HG03457 (cell line): ENCODE results near the gene URB1.

ENCODE experiments used
- ATAC-seq: cut with Tn5 transposase; IDR thresholded peaks from one replicate; pipeline ENCODE4 v1.9.1; 2021; ENCODE audit warnings: moderate number of reproducible peaks; ENCODE audit not compliant: unreplicated experiment

URB1 gene

GRCh38 chr21:32346951-32347350 lies 45.9 kb downstream of the URB1 start:
- ATAC-seq, result no peak

DNA sequence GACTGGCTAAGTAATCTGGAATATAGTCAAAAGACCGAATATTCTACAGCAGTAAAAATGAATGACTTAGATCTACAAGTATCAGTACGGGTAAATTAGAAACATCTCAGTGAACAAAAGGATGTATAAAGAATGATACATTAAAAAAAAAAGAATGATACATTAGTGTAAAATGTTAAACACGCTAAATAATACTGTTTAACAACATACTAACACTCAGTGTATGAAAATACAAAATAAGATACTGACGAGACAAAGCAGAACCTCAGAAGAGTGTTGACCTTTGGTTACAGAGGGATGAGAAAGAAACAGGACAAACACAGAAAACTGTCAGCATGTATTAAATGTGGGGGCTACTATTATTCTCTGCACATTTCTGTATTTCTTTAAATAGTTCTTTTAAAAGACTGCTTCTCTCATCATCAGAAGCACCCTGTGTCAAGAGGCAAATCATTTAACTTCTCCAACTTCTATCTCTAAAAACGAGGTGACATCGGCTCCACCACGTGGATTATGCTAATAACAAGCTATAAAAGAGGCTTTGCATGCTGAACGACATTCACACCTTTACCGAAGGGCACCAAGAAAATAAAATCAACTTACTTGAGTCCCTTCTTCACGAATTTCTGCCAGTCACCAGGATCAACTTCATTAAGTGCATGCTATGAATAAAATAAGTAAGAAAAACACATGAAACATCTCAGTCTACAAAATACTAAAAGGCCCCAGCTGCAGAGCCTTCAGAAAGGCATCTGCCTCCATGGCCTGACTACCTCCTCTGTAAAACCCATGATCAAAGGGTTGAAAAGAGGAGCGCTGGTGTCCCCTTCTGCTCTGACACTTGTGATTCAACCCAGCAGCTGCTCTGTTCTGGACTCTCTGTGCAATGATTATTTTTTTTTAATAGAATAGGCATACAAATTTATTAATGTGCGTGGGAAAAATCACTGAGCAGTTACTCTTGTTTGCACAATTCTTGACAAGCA lies 51.7 kb downstream of the URB1 start:
- ATAC-seq, result no peak

DNA sequence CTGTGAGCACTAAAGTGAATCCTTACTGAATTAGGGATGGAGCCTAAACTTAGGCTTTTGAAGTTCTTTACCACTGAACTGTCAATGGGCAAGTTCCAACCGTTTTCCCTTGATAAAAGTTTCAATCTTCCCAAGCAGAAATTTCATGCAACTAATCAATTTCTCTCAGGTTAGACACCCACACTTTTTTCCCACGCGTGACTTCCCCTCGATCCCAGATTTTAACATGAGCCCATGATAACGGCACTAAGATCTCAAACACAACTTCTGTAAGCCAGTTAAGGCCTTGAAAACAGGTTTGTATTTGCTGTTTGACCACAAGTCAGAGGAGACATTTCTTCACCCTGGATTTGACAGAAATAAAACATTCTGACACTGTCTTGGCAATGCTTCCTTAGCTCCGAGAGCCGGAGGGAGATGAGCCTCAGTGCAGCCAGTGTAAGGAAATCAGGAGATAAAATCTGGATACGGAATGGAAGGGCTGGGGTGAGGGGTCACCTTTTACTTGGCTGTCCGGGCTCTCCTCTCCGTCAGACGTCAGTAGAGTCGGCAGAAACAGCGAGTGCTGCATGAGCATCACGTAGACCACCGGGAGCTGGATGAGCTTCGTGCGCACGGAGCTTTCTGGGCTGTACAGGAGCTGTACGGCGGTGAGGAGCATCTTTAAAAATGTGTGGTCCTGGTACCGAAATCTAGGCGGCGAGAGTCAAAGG lies 54.4 kb downstream of the URB1 start:
- no peak for ATAC-seq

DNA sequence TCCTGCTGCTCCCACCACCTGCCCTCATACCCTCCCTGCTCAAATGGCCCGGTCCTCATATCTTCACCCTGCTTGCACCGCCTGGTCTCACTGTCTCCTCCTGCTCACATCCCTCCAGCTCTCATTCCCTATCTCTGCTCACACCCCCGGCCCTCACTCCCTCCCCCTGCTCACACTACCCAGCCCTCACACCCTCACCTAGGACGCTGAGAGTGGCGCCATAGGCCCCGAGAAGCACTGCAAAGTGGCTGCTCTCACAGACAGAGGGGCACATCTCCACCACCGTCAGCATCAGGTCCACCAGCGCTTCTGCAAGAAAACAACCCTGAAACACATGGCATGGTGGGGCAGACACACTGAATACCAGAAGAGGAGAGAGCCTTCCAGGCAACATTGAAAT lies 55.6 kb downstream of the URB1 start:
- ATAC-seq, result no peak

DNA sequence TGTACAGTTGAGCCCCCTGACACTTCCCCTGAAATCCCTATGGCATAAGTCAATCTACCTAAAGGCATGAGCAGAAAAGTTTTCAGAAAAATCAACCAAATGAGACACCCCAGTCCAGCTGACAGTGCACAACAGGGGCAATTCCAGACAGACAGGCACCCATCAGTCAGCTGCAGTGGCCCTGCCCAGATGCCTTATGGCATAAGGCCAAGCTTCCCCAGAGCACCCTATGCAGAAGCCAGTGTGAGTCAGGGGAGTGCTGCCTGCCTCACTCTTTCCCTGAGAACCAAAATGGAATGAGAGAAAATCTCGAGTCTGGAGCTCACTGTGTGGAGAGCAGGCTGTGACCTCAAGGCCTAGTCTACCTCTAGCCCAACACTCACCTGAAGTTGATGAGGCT lies 56.1 kb downstream of the URB1 start:
- ATAC-seq, result no peak

DNA sequence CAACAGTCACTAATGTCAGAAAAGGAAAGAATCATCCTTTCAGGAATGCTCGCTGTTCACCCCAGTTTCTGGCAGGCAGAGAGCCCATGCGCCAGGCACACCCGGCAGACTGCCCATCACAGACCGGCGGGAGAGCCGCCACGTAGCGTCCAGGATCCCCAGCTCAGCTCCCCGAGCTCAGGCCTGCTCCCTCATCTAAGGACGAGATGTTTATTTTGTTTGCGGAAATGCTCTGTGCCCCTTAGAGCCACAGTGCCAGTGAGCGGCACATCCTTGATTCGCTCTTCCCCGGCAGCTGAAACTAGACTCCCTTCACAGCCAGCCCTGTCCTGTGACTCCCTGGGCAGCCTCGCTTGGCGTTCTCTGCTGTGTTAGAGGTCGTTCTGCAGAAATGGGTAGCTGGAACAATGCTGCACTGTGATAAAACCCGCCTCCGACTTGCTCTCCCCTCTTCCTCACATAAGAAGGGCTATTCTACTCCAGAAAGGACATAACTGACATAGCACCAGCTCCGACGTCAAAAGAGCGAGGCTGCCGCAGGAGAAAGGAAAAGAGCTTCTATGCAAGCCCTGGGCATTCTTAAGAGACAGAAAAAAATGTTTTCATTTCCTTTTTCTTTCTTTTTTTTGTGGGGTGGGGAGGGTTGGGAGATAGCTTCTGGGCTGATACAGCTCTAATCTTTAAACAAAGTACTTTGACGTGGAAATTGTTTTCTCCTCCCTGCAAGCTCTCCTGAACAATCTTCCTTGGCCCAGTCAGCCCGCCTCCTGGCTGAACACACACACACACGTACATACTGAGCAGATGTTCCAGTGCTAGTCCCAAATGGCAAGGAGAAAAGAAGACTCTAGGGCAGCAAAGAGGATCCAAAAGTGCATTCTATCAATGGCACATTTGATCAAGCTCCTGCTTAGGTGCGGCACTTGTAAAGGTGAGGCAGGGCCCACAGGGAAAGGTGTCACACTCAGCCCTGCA lies 56.9 kb downstream of the URB1 start:
- ATAC-seq, result no peak

DNA sequence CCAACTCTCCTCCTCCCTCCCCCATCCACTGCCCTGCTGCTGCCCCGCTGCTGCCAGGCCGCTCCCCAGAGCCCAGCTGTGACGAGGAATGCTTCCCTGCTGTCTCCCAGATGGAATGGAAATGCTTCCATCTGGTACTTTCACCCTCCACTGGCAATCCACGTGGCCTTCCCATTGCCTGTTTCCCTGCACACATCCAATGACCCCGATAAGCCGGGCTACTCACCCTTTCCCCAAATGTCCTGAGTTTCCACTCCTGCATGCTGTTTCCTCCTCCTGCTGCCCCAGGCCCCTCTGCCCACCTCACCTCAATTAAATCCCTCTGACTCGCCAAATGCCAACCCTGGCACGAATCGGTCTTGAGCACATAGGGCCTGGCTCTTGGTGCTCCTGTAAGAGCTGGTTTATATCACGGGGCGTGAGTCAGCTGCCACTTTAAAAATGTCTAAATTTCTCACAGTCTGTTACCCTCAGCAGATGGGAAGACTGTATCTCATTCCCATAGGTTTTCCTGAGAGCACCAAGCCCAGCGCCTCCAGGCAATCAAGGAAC lies 57.8 kb downstream of the URB1 start:
- no peak for ATAC-seq

DNA sequence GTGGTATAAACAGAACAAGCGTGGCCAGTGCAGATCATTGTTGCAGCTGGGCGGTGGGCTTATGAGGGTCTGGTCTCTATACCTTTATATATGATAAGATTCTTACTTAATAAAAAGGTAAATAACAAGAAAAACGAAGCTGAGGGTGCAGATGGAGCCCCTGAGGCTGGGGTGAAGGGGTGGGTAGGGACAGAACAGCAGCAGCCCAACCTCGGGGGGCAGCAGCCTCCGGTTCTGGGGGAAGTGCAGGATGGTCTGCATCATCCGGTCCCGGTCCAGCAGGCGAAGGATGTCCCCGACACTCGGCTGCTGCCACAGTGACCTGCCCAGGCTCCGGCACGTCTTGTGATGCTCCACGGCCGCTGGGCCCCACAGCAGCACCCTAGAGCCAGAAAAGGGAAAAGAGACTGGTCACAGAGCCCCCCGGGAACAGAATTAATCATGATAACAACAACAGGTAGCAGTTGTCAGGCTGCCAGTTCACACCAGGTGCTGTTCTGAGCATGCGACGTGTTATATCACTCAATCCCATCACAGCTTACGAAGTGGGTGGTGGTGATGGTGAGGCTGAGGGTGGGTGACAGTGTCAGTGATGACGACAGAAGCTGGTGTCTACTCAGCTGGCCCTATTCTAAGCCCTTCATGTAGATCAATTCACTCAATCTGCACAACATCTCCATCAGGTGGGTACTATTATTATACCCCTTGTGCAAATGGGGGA lies 58.7 kb downstream of the URB1 start:
- ATAC-seq, result no peak

DNA sequence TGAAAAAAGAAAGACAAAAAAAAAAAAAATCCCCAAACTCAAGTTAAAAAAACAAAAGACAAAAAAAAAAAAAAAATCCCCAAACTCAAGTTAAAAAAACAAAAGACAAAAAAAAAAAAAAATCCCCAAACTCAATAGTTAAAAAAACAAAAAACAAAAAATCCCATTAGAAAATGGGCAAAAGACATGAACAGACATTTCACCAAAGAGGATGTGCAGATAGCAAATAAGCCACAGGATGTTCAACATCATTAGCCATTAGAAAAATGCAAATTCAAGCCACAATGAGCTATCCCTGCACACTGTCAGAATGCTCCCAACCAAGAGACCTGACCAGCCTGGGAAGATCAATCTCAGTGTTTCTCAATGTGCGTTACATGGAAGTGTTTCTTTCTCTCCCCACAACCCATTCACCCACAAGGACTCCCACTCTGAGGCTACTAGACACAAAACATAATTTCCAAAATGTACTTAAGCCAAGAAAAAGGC lies 60.3 kb downstream of the URB1 start:
- no peak for ATAC-seq

DNA sequence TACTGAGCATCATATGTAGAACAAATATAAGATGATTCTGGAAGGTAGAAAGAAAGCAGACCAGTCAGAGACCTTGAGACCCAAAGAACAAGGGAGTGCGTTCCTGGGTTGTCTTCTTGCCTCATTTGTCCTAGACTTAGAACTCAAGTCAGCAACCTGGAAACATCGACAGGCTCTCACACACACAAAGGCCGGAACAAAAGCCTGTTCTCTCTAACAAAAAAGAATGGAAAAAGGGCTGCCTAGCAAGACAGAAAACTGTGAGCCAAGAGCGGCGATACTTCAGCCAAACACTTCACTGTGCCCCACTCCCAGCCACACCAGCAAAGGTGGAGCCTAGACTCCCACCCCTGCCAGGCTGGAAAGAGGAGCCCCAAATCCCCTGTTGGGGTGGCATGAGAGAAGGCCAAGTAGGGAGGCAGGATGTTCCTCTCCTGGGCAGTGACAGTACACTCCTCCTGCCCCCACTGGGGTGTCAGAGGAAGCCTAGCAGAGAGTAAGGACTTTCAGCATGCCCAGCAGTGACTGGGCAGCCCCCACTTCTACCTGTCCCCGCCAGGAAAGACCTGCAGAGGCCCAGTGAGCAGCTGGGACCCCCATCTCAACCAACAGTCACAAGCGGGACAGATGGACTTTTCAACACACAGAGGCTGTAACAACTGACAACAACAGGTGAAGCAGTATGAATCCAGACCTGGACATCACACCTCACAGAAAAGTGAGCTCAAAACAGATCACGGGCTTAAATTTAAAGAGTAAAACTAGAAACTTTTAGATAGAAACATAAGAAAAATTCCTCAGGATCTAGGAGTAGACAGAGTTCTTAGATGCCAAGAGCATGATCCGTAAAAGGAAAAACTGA lies 61.1 kb downstream of the URB1 start:
- no peak for ATAC-seq

DNA sequence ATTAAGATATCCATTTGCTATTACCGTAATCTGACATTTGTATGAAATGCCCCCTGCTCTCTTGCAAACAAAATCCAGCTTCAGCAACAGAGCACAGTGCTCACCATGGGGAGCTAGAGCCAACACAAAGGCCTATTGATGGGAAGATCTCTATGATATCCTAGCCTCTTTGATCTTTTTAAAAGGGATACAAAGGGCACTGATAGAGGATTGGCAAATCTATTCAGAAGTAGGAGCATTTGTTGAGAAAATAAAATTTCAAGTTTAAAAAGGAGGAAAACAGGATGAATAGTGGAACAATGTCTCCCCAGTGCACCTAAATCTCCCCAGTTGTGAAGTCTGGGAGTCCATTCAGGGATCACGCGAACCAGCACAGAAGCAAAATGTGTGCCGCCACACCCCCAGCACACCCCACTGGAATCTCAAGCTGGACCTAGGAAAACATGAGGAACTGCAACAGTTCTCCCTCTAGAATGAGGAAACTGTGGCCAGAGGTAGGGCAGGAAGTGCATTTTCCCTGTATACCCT lies 62.0 kb downstream of the URB1 start:
- ATAC-seq, result no peak

DNA sequence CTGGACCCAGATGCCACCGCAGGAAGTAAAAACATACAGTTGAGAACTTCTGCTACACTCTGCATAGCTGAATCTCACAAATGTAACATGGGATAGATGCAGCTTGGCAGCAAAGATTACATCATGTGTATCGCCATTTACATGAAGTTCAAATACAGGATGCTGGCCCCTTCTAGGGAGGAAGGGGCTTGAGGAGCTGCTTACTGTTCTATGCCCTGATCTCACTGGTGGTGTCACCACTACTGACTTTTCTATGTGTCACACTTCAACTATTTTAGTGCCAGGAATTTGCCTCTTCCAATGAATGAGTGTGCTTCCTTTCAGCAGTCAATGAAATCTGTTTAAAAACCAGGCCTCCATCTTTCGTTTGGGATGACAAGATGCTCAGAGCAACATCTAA lies 63.0 kb downstream of the URB1 start:
- ATAC-seq, result no peak

DNA sequence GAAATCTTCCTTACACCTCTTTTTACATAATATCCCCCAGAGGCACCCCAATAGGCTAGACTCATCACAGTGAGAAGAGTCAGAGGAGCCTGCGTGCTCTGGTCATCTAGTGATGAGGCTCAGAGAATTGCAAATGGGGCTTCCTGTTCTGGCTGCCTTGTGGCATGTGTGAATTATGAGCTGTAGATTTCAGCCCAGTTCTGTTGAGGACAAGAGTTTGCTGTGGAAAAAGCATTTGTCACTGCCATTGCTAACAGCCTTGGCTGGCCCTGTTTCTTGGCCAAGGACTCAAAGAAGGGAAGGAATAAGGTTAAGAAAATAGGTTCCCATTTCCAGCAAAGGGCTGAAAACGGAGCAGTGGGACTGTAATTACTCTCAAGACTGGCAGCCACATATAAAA lies 63.5 kb downstream of the URB1 start:
- ATAC-seq, result no peak

DNA sequence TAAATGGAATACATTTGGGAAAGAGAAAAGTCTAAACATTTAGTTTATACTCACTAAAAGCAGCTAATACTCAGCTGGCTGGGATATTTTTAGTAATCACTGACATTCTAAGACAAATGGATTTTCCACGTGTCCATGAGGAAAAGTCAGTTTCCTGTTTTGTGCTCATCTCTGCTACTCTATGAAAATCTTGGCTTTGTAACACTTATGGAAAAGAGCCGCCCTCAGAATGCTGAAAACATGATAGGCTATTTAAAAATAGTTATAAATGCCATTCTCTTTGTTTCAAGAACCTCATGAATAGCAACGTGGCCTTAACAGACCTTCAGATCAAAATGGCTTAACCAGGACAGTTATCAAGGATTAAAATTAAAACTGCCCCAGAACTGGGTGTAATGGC lies 64.2 kb downstream of the URB1 start:
- ATAC-seq, result no peak

DNA sequence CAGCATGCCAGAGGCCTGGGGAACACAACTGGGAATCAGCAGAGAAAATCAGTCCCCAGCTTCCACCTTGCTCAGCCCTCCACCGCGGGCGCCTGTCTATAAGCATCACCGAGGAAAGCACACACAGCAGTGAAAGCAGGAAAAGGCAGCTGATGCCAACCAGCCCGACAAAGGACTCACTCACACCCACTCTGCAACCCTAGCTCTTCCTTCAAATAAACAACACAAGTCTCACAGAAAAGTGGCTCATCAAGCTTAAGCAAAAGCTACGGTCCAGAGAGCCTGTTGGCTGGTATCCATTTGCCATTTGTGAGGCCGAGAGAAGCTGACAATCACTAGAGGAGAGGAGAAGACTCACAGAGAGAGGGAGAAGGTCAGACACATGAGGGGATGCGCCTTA lies 67.1 kb downstream of the URB1 start:
- no peak for ATAC-seq

- no peak for ATAC-seq
Measured at GRCh38 chr21:32322676-32323075, 70.1 kb downstream of the URB1 start.

GRCh38 chr21:32322103-32322502 lies 70.7 kb downstream of the URB1 start:
- no peak for ATAC-seq

DNA sequence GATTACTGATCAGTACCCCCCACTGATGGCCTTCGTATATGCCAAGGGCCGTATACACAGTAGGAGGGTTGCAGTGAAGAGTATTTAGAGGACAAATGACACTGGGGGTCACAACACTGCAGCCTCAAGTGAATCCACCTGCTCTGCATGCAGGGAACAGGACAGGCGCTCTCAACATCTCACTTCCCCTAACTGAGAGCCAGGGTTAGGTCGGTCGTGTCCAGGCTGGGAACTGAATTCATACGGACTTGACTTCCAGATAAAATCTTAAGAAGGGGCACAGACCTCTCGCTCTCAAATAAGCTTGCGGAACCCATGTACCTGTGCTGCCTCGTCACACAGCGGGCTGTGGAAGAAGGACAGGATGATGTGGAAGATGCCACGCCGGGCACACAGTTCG lies 71.3 kb downstream of the URB1 start:
- no peak for ATAC-seq

DNA sequence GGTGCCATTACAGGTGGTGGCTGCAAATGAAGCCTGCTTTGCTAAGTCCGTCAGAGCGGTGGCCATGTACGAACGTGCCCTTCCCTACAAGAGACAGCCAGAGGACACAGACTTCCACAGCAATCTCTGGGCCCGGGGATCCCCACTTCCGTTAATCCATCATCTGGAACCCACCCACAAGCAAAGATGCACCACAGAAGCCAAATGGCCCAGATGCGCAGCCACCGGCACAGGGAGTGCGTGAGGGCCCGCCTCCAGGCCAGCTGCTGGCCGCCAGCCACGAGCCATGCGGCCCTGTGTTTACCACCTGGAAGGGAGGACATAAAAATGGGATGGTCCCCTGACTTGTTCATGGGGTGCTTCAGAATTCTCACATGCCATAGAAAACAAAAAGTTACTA lies 72.1 kb downstream of the URB1 start:
- ATAC-seq, result no peak
